ENCODE measurements around the gene SEC22C. TPM values are rescaled to one million over a fixed set of nuclear protein-coding genes. Genes with fewer than 3 reads are reported as not detected.
"Not testable (repeated sequence)": the region's sequence is repeated elsewhere in the genome, so short reads cannot be mapped to it uniquely, and the experiment has no call there.

Gene SEC22C
- total and polyA plus RNA-seq, 7 experiments from 2014 or later = 38.0 to 54.8 (median 50.4) TPM

- peaks cover 3 to 14% (median 8%) of the 10 kb centered on the region in 7 donors for H3K4me1 Mint-ChIP-seq
- peak overlapping the region in 3 of 9 donors; percentile 25 to 59 (median 42) for H3K27ac Mint-ChIP-seq
- Histone ChIP-seq H3K9me3 (ENCODE audit: control insufficient read depth in 2 of 3, low read length in 3 of 3) (no peaks in the 10 kb centered on the region), H3K4me3 (ENCODE audit: low read length) (no peak overlapping the region), H3K27ac (ENCODE audit: low read depth, low read length) (no peak overlapping the region), H3K27me3 (ENCODE audit: control insufficient read depth in 2 of 2, insufficient read depth in 2 of 2, low read length in 2 of 2) (no peaks in the 10 kb centered on the region), H3K36me3 (ENCODE audit: control insufficient read depth in 2 of 3, insufficient read depth in 3 of 3, low read length in 3 of 3) (peaks cover 2 to 53% (median 12%) of the 10 kb centered on the region in 3 experiments), H3K4me1 (ENCODE audit: control insufficient read depth in 2 of 2, insufficient read depth in 2 of 2, low read length in 2 of 2) (peaks cover 3 to 7% of the 10 kb centered on the region in 2 donors)
- DNase-seq = no peak
- CTCF ChIA-PET = no interaction called here
- H3K4me3 Mint-ChIP-seq = no peak overlapping the region
- ATAC-seq = no peak
- intact Hi-C loops (cut with micrococcal nuclease) = no loop called here
- peaks cover 16 to 43% (median 25%) of the 10 kb centered on the region in 5 donors for H3K36me3 Mint-ChIP-seq
- POLR2A ChIA-PET = interaction anchor here (1.2 to 1.4 kb wide), 2 partner anchors 19 to 60 kb away, joined by 3 to 4 read pairs; partner anchors contain the start of genes SEC22C and VIPR1
- H3K9me3 Mint-ChIP-seq = no peaks in the 10 kb centered on the region
- no peaks in the 10 kb centered on the region for H3K27me3 Mint-ChIP-seq
Observed at GRCh38 chr3:42562047-42562907, 19.5 kb downstream of the SEC22C start.

GRCh38 chr3:42557854-42558253, 23.9 kb downstream of the SEC22C start:
- Histone ChIP-seq H3K4me3 (ENCODE audit: low read length) (no peak overlapping the region), H3K4me1 (ENCODE audit: control insufficient read depth in 2 of 2, insufficient read depth in 2 of 2, low read length in 2 of 2) (peaks cover 23 to 28% of the 10 kb centered on the region in 2 donors), H3K36me3 (ENCODE audit: control insufficient read depth in 2 of 3, insufficient read depth in 3 of 3, low read length in 3 of 3) (peaks cover 0 to 37% (median 5%) of the 10 kb centered on the region in 3 experiments), H3K9me3 (ENCODE audit: control insufficient read depth in 2 of 3, low read length in 3 of 3) (no peaks in the 10 kb centered on the region), H3K27ac (ENCODE audit: low read depth, low read length) (no peak overlapping the region), H3K27me3 (ENCODE audit: control insufficient read depth in 2 of 2, insufficient read depth in 2 of 2, low read length in 2 of 2) (no peaks in the 10 kb centered on the region)
- Mint-ChIP-seq H3K27me3 (no peaks in the 10 kb centered on the region), H3K9me3 (no peaks in the 10 kb centered on the region), H3K4me3 (peak overlapping the region in 3 of 10 donors; percentile 35 to 45 (median 43)), H3K36me3 (peaks cover 14 to 45% (median 27%) of the 10 kb centered on the region in 5 donors), H3K4me1 (peaks cover 19 to 44% (median 40%) of the 10 kb centered on the region in 7 donors), H3K27ac (peak overlapping the region in 8 of 9 donors; percentile 33 to 99 (median 86))
- CTCF ChIA-PET = interaction anchor here (0.7 to 4.8 kb wide), 8 partner anchors 9 to 1064 kb away, joined by 3 to 24 read pairs (median 4); partner anchors contain the start of genes ANO10 and VIPR1
- ATAC-seq (peak; percentile 61), DNase-seq (peak in 7 of 9 donors; percentile 35 to 63 (median 46))
- intact Hi-C loops (cut with micrococcal nuclease) = loop anchor here (1.0 to 5.0 kb wide), 9 partner anchors 22 to 1976 kb away; no protein-coding TSS in a partner anchor
- POLR2A ChIA-PET = interaction anchor here (0.8 to 1.5 kb wide), 2 partner anchors 38 to 56 kb away, joined by 4 to 7 read pairs; partner anchors contain the start of gene VIPR1

DNA sequence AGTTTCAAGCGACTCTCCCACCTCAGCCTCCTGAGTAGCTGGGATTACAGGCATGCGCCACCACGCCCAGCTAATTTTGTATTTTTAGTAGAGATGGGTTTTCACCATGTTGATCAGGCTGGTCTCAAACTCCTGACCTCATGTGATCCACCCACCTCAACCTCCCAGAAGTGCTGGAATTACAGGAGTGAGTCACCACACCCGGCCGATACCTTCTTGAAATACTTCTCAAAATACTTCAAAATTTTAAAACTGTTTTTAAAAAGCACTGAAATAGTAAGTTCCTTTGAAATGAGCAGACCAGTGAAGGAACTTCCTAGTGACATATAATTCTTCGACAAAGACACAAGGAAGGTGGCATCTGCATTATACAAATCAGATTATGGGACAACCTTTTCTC, 24.9 kb downstream of the SEC22C start:
- peaks cover 19 to 47% (median 40%) of the 10 kb centered on the region in 7 donors for H3K4me1 Mint-ChIP-seq
- intact Hi-C loops (cut with micrococcal nuclease) = loop anchor here (1.0 to 5.0 kb wide), 10 partner anchors 10 to 1975 kb away; partner anchors contain the start of genes NKTR (in 2 of the 2) and VIPR1 (in 2 of the 2)
- peak overlapping the region; percentile 29 to 85 (median 55) for H3K4me3 Mint-ChIP-seq
- peaks cover 6 to 32% (median 6%) of the 10 kb centered on the region in 3 experiments for H3K36me3 ChIP-seq (ENCODE audit: control insufficient read depth in 2 of 3, insufficient read depth in 3 of 3, low read length in 3 of 3)
- H3K9me3 Mint-ChIP-seq; H3K9me3 ChIP-seq (ENCODE audit: control insufficient read depth in 2 of 3, low read length in 3 of 3); H3K27me3 Mint-ChIP-seq; DNase-seq; ATAC-seq; H3K27me3 ChIP-seq (ENCODE audit: control insufficient read depth in 2 of 2, insufficient read depth in 2 of 2, low read length in 2 of 2): not testable (repeated sequence)
- H3K27ac ChIP-seq (ENCODE audit: low read depth, low read length) = peak overlapping the region; percentile 23
- peaks cover 23 to 28% of the 10 kb centered on the region in 2 donors for H3K4me1 ChIP-seq (ENCODE audit: control insufficient read depth in 2 of 2, insufficient read depth in 2 of 2, low read length in 2 of 2)
- CTCF ChIA-PET = interaction anchor here (0.6 to 4.8 kb wide), 3 partner anchors 12 to 132 kb away, joined by 4 to 24 read pairs (median 4); partner anchors contain the start of gene VIPR1
- peak overlapping the region; percentile 13 for H3K4me3 ChIP-seq (ENCODE audit: low read length)
- peak overlapping the region; percentile 90 to 100 (median 95) for H3K27ac Mint-ChIP-seq
- POLR2A ChIA-PET = interaction anchor here (0.6 to 1.5 kb wide), 4 partner anchors 23 to 54 kb away, joined by 3 to 12 read pairs (median 4); partner anchors contain the start of genes NKTR and VIPR1
- peaks cover 14 to 45% (median 31%) of the 10 kb centered on the region in 5 donors for H3K36me3 Mint-ChIP-seq

- H3K36me3 Mint-ChIP-seq = peaks cover 15 to 47% (median 31%) of the 10 kb centered on the region in 5 donors
- no peaks in the 10 kb centered on the region for H3K27me3 Mint-ChIP-seq
- H3K4me1 ChIP-seq (ENCODE audit: control insufficient read depth in 2 of 2, insufficient read depth in 2 of 2, low read length in 2 of 2) = peaks cover 23 to 28% of the 10 kb centered on the region in 2 donors
- ATAC-seq (peak; percentile 88), DNase-seq (peak in 8 of 9 donors; percentile 33 to 80 (median 70))
- H3K4me3 ChIP-seq (ENCODE audit: low read length) = peak overlapping the region; percentile 4
- intact Hi-C loops (cut with micrococcal nuclease) = loop anchor here (1.0 to 5.0 kb wide), 9 partner anchors 9 to 1974 kb away; partner anchors contain the start of genes NKTR (in 2 of the 2) and VIPR1 (in 2 of the 2)
- ChIA-PET POLR2A (interaction anchor here (0.9 to 1.5 kb wide), 3 partner anchors 26 to 54 kb away, joined by 4 to 12 read pairs (median 5); partner anchors contain the start of genes NKTR, SEC22C and VIPR1), CTCF (interaction anchor here (1.0 to 2.2 kb wide), 3 partner anchors 9 to 54 kb away, joined by 3 to 10 read pairs (median 4); partner anchors contain the start of gene VIPR1)
- H3K4me1 Mint-ChIP-seq = peaks cover 19 to 47% (median 40%) of the 10 kb centered on the region in 7 donors
- H3K27ac Mint-ChIP-seq = peak overlapping the region; percentile 90 to 100 (median 95)
- H3K36me3 ChIP-seq (ENCODE audit: control insufficient read depth in 2 of 3, insufficient read depth in 3 of 3, low read length in 3 of 3) = peaks cover 6 to 29% (median 10%) of the 10 kb centered on the region in 3 experiments
- no peaks in the 10 kb centered on the region for H3K27me3 ChIP-seq (ENCODE audit: control insufficient read depth in 2 of 2, insufficient read depth in 2 of 2, low read length in 2 of 2)
- H3K9me3 ChIP-seq (ENCODE audit: control insufficient read depth in 2 of 3, low read length in 3 of 3) = no peaks in the 10 kb centered on the region
- peak overlapping the region; percentile 29 to 85 (median 55) for H3K4me3 Mint-ChIP-seq
- peak overlapping the region; percentile 50 for H3K27ac ChIP-seq (ENCODE audit: low read depth, low read length)
- H3K9me3 Mint-ChIP-seq = no peaks in the 10 kb centered on the region
Observed at GRCh38 chr3:42556089-42556632, 25.6 kb downstream of the SEC22C start.

DNA sequence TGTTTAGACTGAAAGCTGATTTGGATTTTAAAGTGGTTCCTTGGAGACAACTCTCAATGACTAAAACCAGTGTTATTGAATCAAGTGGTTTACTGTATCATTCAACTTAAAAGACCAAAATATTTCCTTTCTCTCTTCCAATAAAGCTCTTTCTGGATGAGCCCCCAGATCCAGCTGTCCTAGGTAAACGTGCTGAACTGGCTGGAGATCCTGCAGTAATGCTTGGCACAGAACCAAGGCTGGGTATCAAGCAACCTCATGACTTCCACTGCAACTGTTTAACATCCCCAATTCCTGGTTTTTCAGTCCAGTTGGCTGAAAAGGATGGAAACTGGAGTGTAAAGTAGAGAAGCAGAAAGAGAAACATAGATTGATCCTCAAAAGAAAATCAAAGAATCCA, 28.9 kb downstream of the SEC22C start:
- Histone ChIP-seq H3K9me3 (ENCODE audit: control insufficient read depth in 2 of 3, low read length in 3 of 3) (no peaks in the 10 kb centered on the region), H3K27me3 (ENCODE audit: control insufficient read depth in 2 of 2, insufficient read depth in 2 of 2, low read length in 2 of 2) (no peaks in the 10 kb centered on the region), H3K4me1 (ENCODE audit: control insufficient read depth in 2 of 2, insufficient read depth in 2 of 2, low read length in 2 of 2) (peaks cover 23 to 25% of the 10 kb centered on the region in 2 donors), H3K4me3 (ENCODE audit: low read length) (no peak overlapping the region), H3K36me3 (ENCODE audit: control insufficient read depth in 2 of 3, insufficient read depth in 3 of 3, low read length in 3 of 3) (peaks cover 6 to 23% (median 10%) of the 10 kb centered on the region in 3 experiments), H3K27ac (ENCODE audit: low read depth, low read length) (no peak overlapping the region)
- Mint-ChIP-seq H3K36me3 (peaks cover 16 to 46% (median 25%) of the 10 kb centered on the region in 5 donors), H3K4me1 (peaks cover 19 to 51% (median 38%) of the 10 kb centered on the region in 7 donors), H3K4me3 (no peak overlapping the region), H3K27me3 (no peaks in the 10 kb centered on the region), H3K27ac (peak overlapping the region in 4 of 9 donors; percentile 44 to 99 (median 57)), H3K9me3 (no peaks in the 10 kb centered on the region)
- CTCF ChIA-PET = interaction anchor here (0.7 to 1.6 kb wide), 4 partner anchors 8 to 52 kb away, joined by 3 to 7 read pairs (median 4); no protein-coding TSS in a partner anchor
- POLR2A ChIA-PET = interaction anchor here (0.6 to 1.7 kb wide), 6 partner anchors 15 to 503 kb away, joined by 3 to 4 read pairs (median 3); partner anchors contain the start of genes SEC22C and VIPR1
- intact Hi-C loops (cut with micrococcal nuclease) = no loop called here
- ATAC-seq = no peak
- no peak for DNase-seq

All from naive thymus-derived CD4-positive, alpha-beta T cell (primary cell).